Measurements from ENCODE around the gene FAM72C. TPM values are rescaled to one million over a fixed set of nuclear protein-coding genes. Genes with fewer than 3 reads are reported as not detected.
A peak's percentile ranks its signal among the peaks of the same experiment; 100 is the strongest.
"Not testable (repeated sequence)": the region's sequence is repeated elsewhere in the genome, so short reads cannot be mapped to it uniquely, and the experiment has no call there.

The FAM72C gene
- total RNA-seq, 2 donors from 2014 or later: 11.7 to 11.8 TPM

DNA sequence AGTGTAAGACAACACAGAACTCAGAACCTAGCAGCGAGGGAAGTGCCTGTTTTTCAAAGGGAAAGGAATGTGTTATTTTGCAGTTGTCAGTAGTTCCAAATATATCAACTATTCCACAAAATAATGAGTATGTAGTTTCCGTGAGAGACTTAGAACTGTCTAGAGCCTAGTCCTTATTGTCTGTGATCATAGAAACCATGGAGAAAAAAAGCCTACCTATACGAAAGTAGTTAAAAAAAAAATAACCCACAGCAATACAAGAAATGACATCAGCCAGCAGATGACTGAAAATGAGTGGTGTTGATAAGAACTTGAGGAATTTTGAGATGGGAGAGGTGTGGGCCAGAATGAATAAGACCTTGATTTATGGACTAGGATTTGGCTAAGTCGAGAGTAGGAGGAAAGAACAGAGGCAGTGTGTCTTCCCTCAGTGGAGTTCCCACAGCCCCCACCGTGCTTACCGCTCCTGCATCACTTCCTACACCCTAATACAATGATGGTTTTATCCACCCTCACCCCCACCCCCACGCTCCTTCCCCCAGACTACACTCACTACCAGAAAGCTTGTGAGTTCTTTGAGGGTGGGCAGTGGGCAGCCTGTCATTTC, 21.6 kb upstream of the FAM72C start:
- H3K27me3 Mint-ChIP-seq; H3K4me3 Mint-ChIP-seq; H3K4me1 Mint-ChIP-seq; H3K36me3 Mint-ChIP-seq (ENCODE audit: low read depth); H3K9me3 Mint-ChIP-seq; H3K27ac Mint-ChIP-seq: not testable (repeated sequence)
- peak; percentile 86 for ATAC-seq (replicated peaks)

DNA sequence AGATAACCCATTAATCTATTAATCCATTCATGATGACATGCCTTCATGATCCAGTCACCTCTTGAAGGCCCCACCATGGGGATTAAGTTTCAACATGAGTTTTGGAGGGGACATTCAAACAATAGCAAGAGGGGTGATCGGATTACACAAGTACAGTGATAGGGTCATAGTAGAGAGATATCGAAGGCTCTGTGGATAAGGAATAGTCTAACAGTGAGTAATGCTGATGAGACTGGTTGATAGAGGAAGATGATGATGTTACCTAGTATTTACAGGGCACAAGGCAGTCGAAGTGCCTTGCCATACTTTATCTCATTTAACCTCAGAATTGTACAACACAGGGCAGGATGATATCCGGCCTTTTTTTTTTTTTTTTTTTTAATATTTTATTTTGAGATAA, 18.9 kb upstream of the FAM72C start:
- not testable (repeated sequence) for H3K4me3 Mint-ChIP-seq; H3K9me3 Mint-ChIP-seq; ATAC-seq (replicated peaks); H3K27me3 Mint-ChIP-seq; H3K27ac Mint-ChIP-seq; H3K36me3 Mint-ChIP-seq (ENCODE audit: low read depth); H3K4me1 Mint-ChIP-seq

DNA sequence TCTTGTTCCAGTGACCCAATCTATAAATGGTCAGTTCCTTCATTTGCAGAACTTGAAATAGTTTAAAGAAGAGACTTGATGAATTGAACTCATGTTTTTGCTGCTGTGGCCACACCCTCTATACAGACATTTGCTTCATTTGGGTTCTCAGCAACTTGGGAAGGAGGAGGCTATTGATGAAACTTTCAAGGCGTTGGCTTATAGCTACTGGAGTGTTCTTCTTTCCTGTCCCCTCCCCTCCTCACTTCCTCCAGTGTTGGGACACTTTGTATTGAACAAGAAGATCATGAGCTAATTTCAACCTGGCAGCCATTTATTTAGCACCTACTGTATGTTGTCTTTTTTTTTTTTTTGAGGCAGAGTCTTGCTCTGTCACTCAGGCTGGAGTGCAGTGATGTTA, 17.9 kb upstream of the FAM72C start:
- H3K4me1 Mint-ChIP-seq; H3K4me3 Mint-ChIP-seq; H3K27ac Mint-ChIP-seq; H3K36me3 Mint-ChIP-seq (ENCODE audit: low read depth); H3K9me3 Mint-ChIP-seq; ATAC-seq (replicated peaks); H3K27me3 Mint-ChIP-seq: not testable (repeated sequence)

DNA sequence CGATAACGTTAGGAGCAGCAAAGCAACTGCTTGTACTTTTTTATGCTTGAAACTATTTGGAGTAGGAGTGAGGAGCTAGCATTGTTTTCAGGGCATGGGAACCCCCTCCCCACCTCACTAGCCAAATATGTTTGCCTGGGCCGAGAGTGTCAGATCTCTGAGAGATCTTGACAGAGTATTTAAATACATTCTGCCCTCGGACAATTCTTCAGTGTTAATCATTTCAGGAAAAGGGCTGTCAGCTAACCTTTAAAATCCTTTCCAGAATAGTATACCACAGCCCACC, 17.6 kb upstream of the FAM72C start:
- H3K4me1 Mint-ChIP-seq; H3K27ac Mint-ChIP-seq; H3K36me3 Mint-ChIP-seq (ENCODE audit: low read depth); H3K9me3 Mint-ChIP-seq; ATAC-seq (replicated peaks); H3K4me3 Mint-ChIP-seq; H3K27me3 Mint-ChIP-seq: not testable (repeated sequence)

DNA sequence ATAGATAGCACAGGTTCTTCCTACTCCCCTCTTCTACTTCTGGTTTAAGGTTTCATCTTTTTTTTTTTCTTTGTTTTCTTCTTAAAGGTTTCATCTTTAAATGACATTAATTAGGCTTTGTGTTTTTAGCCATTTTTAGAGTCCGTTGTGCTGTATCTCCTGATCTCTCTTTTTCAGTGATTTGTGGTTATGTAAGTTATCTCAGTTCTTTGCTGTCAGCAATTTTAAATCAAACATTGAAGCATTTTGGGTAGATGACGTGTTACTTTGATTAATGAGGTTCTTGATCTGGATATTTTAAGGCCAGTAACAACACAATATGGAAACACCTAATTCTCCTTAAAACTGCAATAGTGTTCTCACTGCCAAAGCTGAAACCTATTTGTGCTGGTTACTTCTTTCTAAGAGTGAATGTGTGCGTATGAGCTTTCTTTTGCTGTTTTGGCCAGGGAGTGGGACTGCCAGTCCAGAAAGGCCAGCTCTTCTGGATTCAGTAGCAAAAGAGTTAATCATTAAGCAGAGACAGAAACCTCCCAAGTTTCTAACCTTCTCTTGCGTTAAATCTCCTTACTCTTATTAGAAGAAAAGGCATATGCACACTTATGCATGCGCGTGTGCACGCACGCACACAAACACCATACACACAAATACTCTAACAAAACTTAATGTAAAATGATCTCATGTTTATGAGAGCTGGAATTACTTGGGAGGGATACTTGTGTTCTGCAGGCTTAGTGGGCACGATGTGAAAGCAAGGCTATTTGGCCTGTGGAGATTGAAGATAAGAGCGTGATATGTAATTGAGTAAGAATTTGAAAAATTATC, 17.0 kb upstream of the FAM72C start:
- H3K27me3 Mint-ChIP-seq; H3K4me3 Mint-ChIP-seq; H3K9me3 Mint-ChIP-seq; ATAC-seq (replicated peaks); H3K27ac Mint-ChIP-seq; H3K36me3 Mint-ChIP-seq (ENCODE audit: low read depth); H3K4me1 Mint-ChIP-seq: not testable (repeated sequence)

DNA sequence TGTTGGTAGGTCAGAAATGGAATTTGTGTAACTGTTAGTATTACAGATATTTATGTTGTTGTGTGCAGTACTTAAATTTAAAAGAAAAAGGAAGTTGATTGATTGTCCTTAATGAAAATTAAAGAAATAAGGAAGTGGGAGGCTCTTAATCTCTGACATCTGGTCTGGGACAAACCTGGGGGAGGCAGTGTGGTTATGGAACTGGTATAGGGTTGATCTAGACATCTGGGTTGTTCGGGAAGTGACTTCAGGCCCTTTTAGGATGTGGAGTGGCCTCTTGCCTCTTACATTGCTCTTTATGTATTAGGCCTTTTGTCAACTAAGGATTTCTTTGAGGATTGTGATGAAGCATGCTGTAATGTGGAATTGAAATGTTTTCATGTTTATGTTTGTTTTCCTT, 16.1 kb upstream of the FAM72C start:
- not testable (repeated sequence) for H3K27ac Mint-ChIP-seq; H3K27me3 Mint-ChIP-seq; ATAC-seq (replicated peaks); H3K4me3 Mint-ChIP-seq; H3K36me3 Mint-ChIP-seq (ENCODE audit: low read depth); H3K4me1 Mint-ChIP-seq; H3K9me3 Mint-ChIP-seq

DNA sequence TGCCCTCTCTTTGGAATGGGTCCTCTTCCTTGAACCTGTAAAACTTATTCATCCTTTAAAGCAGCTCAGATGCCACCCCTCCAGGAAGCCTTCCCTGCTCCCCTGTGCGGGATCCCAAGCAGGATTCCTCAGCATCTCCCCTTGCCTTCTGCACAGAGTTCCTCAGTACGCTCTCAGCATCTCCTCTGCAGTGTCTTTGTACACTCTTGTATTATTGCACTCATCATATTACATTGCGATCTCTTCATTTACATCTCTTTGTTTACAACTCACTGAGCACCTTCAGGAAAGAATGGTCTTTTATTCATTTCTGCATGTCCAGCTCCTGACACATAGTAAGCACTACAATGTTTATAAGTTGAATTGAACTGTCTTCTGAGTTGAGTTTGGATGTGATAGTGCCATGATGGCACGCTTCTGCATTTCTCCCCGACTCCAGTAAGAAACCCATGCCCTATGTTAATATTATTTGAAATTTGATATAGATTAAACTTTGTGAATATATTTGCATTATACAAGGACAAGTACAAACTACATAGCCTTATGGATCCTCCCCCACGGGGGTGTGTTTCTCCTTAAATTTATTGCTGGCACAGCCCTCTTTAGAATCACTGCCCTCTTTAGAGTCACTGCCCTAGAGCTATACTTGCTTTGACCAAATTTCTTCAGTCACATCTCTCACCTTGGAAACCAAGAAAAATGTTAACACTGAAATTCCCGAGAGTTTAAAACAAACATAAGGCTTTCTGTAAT, 13.1 kb upstream of the FAM72C start:
- not testable (repeated sequence) for H3K27me3 Mint-ChIP-seq; H3K4me3 Mint-ChIP-seq; H3K9me3 Mint-ChIP-seq; H3K27ac Mint-ChIP-seq; H3K36me3 Mint-ChIP-seq (ENCODE audit: low read depth); H3K4me1 Mint-ChIP-seq; ATAC-seq (replicated peaks)

DNA sequence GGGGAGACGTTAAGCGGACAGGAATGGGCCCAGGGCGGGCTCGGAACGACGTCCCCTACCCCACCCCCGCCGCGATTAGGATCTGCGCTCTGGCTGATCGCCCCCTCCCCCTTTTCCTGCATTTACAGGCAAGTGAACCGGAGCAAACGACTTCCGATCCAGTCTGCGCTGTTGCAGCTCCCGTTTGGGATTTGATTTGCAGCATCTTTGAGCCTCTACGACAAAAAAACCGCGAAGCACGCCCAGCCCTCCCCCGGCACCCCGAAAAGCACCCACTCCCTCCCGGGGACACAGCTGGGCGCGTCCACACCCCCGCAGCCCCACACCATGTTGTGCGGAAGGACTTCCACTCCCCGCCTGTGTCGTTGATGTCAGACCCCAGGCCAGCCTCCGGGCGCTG, 2.6 kb upstream of the FAM72C start:
- H3K9me3 Mint-ChIP-seq; ATAC-seq (replicated peaks); H3K27me3 Mint-ChIP-seq; H3K36me3 Mint-ChIP-seq (ENCODE audit: low read depth); H3K27ac Mint-ChIP-seq; H3K4me1 Mint-ChIP-seq: not testable (repeated sequence)
- H3K4me3 Mint-ChIP-seq: peak overlapping the region; percentile 29

DNA sequence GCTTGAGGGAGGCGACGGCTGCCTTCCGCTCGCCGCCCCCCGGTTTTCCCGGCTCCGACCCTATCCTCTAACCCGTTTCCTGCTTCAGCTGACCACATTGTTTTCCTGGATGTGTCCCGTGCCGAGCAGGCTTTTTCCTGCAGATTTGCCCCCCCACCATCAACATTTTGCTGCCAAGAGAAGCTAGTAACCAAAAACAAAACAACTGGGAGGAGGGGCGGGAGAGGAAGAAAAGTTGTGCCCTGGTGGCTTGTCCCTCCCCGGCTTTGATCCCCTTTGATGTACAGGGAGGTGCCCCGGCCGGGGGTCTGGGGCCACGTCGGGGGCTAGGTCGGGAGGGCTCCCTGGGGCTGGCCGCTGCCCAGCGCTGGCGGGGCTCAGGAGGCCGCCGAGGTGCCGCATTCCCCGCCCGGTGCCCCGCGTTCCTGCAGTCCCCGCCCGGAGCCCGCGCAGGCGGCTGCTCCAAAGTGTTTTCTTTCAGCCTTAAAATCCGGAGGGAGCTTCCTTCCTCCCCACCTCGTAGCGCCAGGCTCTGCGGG, 2.2 kb upstream of the FAM72C start:
- not testable (repeated sequence) for H3K9me3 Mint-ChIP-seq; H3K36me3 Mint-ChIP-seq (ENCODE audit: low read depth); H3K27me3 Mint-ChIP-seq; ATAC-seq (replicated peaks); H3K4me1 Mint-ChIP-seq; H3K27ac Mint-ChIP-seq
- H3K4me3 Mint-ChIP-seq: peak overlapping the region; percentile 78

DNA sequence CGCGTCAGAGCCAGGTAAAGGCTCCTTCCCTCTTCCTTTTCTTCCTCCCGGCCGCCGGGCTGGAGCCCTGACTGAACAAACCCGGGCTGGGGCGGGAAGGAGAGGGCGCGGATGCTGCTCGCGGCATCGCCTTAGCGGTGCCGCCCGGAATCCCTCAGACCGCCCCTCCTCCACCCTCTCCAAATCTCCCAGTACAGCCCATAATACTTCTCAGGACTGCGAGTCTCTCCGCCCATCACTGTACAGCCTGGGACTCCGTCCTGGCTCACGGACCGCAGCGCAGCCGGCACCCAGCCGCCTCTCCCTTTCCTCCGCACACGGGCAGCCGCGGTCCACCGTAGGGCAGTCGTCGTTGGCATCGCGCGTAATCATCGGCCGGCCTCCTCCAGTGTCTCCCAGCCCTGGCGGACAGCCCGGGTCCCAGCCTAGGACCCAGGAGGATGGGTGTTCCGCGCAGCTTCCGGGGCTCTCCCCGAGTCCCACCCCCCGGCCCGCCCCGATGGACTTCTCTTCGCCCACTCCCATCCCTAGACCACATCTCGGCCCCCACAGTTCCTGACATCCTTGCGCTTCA, 1.1 kb upstream of the FAM72C start:
- not testable (repeated sequence) for H3K4me1 Mint-ChIP-seq

DNA sequence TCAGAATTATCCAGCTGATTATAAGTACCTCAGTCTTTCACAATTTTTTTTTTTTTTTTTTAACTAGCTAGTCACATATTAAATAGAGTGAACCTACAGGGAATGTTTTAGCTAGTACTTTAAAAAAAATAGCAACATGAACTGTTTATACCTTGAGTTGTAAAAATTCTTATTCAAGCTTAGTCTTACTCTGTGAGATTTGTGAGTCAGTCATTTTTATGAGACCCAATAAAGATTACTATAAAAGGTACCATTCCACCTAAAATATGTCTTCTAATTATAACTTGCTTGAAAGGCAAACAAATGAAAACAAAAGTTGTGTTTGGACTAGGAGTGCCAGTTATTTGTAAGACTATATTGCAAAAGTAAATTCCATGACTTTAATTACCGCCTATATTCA, 5.9 kb downstream of the FAM72C start:
- H3K27ac Mint-ChIP-seq; ATAC-seq (replicated peaks); H3K4me3 Mint-ChIP-seq: not testable (repeated sequence)

More for the DNA sequence above, 1.1 kb upstream of the FAM72C start:
- ATAC-seq (replicated peaks): peak; percentile 7
- H3K9me3 Mint-ChIP-seq; H3K4me3 Mint-ChIP-seq; H3K27ac Mint-ChIP-seq; H3K36me3 Mint-ChIP-seq (ENCODE audit: low read depth); H3K27me3 Mint-ChIP-seq: not testable (repeated sequence)

DNA sequence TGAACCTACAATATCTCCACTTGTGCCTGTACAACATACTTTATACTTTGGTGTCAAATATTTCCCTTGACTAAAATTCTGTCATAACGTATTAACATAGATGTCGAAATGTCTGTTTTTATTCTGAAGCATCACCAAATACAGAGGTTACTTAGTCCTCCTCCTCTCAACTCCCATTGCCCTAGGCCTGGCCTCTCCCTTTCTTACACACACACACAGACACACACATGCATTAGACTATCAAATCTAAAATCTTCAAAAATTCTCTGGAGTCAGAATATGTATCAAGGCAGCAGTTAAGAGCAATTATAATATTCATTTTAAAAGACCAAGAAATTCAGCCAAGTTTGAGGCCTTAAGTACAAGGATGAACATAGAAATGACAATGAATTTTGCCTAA, 7.5 kb downstream of the FAM72C start:
- not testable (repeated sequence) for ATAC-seq (replicated peaks); H3K4me3 Mint-ChIP-seq; H3K9me3 Mint-ChIP-seq; H3K27ac Mint-ChIP-seq; H3K4me1 Mint-ChIP-seq; H3K27me3 Mint-ChIP-seq; H3K36me3 Mint-ChIP-seq (ENCODE audit: low read depth)

More for the DNA sequence above, 5.9 kb downstream of the FAM72C start:
- not testable (repeated sequence) for H3K36me3 Mint-ChIP-seq (ENCODE audit: low read depth); H3K27me3 Mint-ChIP-seq; H3K9me3 Mint-ChIP-seq; H3K4me1 Mint-ChIP-seq

DNA sequence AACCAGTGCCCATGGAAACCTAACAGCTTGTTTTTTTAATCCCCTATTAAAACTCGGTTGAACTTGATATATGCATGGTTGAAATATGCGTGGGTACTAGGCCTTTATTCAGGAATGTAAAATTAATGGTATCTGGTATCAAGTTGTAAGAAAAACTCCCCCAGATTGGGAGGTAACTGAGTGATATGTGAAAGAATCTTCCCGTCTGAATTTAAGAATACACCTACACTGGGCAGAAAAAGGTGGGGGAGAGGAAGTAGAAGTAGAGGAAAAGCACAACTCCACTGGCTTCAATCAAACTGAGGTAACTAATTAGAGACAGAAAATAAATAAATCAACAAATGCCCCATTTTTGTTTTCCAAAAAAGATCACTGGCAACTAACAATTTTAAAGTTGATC, 15.9 kb downstream of the FAM72C start:
- not testable (repeated sequence) for H3K36me3 Mint-ChIP-seq (ENCODE audit: low read depth); H3K9me3 Mint-ChIP-seq; H3K27ac Mint-ChIP-seq; ATAC-seq (replicated peaks); H3K4me3 Mint-ChIP-seq; H3K4me1 Mint-ChIP-seq; H3K27me3 Mint-ChIP-seq

DNA sequence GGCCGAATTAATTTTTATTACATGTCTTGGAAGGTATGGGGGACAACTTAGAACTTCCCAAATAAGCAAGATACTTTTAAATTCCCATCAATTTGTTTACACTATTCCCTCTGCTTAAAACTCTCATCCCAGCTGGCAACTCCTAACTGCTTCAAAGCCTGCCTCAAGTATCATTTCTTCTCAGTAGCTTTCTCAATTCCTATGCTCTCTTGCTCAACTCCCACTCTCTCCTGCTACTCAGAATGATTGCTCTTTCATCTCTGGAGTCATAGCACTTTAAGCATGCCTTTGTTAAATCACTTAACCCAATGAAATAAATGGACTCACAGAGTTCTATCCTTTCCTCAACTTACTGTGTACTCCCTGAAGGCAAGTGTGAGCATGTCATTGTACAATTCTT, 18.9 kb downstream of the FAM72C start:
- H3K27me3 Mint-ChIP-seq; H3K4me3 Mint-ChIP-seq; ATAC-seq (replicated peaks); H3K9me3 Mint-ChIP-seq; H3K36me3 Mint-ChIP-seq (ENCODE audit: low read depth); H3K4me1 Mint-ChIP-seq; H3K27ac Mint-ChIP-seq: not testable (repeated sequence)
